ES-I3 (cell line): Measurements from ENCODE around the gene ART4.

Source experiments
- H3K36me3 ChIP-seq: 2 replicates; pipeline ENCODE4 v1.6.1; 2013; ENCODE audit warnings: mild to moderate bottlenecking, low read length, control low read depth, moderate library complexity; ENCODE audit not compliant: insufficient read depth
- H3K4me1 ChIP-seq: 2 replicates; pipeline ENCODE4 v1.6.1; 2013; ENCODE audit warnings: mild to moderate bottlenecking, control low read depth, low read length; ENCODE audit not compliant: insufficient read depth
- H3K9ac ChIP-seq: 2 replicates; pipeline ENCODE4 v1.6.1; 2013; ENCODE audit warnings: low read depth, mild to moderate bottlenecking, low read length, moderate library complexity
- H3K9me3 ChIP-seq: 2 replicates; pipeline ENCODE4 v1.6.1; 2013; ENCODE audit warnings: mild to moderate bottlenecking, low read length, moderate library complexity; ENCODE audit not compliant: control insufficient read depth, insufficient read depth

Gene ART4

DNA sequence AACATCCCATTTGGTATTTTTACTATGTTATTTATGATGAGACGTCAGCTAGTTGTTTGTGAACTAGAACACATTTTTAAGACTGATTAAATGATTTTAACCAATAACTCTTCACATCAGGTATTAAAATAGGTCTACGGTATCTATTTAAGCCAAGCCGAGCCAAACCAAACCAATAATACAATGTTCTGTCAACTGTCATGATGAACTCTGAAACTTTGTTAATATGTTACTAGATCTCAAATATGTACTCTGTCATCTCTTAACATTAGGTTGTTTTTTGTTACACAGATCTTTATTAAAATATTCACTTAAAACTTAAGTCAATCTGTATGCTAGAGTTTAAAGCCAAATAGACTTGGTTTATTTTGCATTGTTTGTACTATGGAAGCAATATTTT is 1.0 kb downstream of the ART4 start:
- Histone ChIP-seq H3K4me1 (peaks cover 4% of the 10 kb centered on the region; the same call in 1 of the 2 replicates), H3K9me3 (no peaks in the 10 kb centered on the region), H3K9ac (no peak overlapping the region), H3K36me3 (no peaks in the 10 kb centered on the region)

DNA sequence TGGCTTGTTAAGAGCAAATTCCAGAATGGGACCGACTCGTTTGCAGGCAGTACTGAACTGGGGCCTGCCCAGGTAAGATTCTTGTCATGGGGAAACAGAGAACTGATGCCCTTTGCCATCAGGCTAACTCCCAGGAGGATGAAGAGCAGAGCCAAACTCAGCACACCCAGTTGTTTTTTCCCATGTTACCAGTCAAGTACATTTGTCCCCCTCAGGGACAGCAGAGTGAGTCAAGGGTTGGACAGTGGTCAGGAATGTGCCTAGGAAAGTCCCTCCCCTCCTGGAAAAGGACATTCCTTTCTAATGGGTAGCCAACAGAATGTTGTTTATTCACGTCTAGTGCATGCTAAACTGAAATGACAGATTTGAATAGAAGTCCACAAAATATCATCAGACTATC is 1.6 kb downstream of the ART4 start:
- peaks cover 4% of the 10 kb centered on the region; the same call in 1 of the 2 replicates for H3K4me1 ChIP-seq
- no peak overlapping the region for H3K9ac ChIP-seq
- no peaks in the 10 kb centered on the region for H3K36me3 ChIP-seq
- no peaks in the 10 kb centered on the region for H3K9me3 ChIP-seq

DNA sequence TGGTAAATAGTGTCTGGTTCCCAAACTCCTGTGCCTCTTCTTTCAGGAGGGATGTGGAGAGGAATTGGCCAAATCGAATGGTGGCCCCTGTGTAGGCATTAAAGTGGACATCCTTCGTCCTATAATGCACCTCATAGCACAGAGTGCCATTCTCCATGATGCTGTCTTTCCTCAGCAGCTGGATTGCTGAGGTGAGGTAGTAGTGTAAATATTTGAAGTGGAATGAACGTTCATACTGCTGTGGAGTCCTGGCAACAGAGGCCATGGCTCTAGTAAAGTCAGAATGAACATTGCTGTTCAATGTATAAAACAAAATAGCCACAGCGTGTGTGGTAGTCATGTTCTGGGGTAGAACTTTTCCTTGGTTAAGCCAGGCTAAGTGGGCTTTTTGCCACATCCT is 2.7 kb downstream of the ART4 start:
- H3K9ac ChIP-seq, result no peak overlapping the region
- no peaks in the 10 kb centered on the region for H3K36me3 ChIP-seq
- peaks cover 4% of the 10 kb centered on the region; the same call in 1 of the 2 replicates for H3K4me1 ChIP-seq
- no peaks in the 10 kb centered on the region for H3K9me3 ChIP-seq

DNA sequence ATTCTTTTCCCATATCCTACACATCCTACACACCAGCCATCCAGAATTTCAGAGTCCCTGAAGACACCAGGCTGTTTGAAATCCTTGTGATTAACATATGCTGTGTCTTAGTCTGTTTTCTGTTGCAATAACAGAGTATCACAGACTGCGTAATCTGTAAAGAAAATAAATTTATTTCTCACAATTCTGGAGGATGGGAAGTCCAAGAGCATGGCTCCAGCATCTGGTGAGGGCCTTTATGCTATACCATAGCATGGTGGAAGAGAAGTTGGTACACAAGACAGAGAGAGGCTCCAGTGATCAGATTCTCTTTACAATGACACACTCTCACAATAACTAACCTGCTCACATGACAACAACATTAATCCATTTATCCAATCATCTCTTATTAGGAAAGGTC is 4.1 kb downstream of the ART4 start:
- Histone ChIP-seq H3K9me3 (no peaks in the 10 kb centered on the region), H3K36me3 (no peaks in the 10 kb centered on the region), H3K9ac (no peak overlapping the region), H3K4me1 (peaks cover 4% of the 10 kb centered on the region; the same call in 1 of the 2 replicates)

GRCh38 chr12:14836336-14837210 is 6.8 kb downstream of the ART4 start:
- Histone ChIP-seq H3K9ac (no peak overlapping the region), H3K9me3 (no peaks in the 10 kb centered on the region), H3K36me3 (no peaks in the 10 kb centered on the region), H3K4me1 (peaks cover 2% of the 10 kb centered on the region; the same call in 1 of the 2 replicates)

- no peaks in the 10 kb centered on the region for H3K4me1 ChIP-seq
- H3K36me3 ChIP-seq, result no peaks in the 10 kb centered on the region
- H3K9ac ChIP-seq, result no peak overlapping the region
- H3K9me3 ChIP-seq, result no peaks in the 10 kb centered on the region
These were observed 8.8 kb downstream of the ART4 start for GRCh38 chr12:14834509-14834908.

DNA sequence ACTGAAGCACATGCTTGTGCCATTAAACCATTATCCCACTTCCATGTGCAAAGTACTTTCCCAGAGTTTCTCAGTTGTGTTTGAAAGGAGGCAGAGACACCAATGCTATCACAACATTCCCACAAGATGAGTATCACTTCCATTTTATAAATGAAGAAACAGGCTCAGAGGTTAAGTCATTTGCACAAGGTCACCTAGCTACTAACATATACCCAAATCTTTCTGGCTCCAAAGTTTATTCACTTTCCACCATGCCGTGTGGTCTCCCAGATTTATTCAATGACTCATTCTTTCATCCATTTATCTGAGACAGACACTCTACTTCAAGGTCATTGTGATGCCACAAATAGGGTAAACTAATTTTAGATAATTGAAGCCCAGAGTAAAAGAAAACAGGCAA is 9.4 kb downstream of the ART4 start:
- Histone ChIP-seq H3K36me3 (no peaks in the 10 kb centered on the region), H3K9me3 (no peaks in the 10 kb centered on the region), H3K4me1 (no peaks in the 10 kb centered on the region), H3K9ac (no peak overlapping the region)

DNA sequence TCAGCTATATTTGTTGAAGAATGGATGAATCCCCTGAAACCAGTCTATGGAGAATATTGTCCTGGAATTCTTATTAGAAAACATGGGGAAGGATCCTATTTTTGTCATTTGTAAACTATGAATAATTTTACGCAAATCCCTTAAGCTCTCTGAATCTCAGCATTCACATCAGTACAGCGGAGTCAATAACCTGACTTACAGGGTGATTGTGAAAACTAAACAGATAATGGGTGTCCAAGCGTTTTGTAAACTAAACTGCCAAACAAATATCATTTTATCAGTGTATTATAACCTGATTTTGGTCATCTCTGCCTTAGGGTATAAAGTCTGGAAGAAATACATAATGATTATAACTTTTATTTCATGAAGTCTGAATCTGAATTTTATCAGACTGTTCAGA is 10.0 kb downstream of the ART4 start:
- Histone ChIP-seq H3K4me1 (no peaks in the 10 kb centered on the region), H3K9ac (no peak overlapping the region)

DNA sequence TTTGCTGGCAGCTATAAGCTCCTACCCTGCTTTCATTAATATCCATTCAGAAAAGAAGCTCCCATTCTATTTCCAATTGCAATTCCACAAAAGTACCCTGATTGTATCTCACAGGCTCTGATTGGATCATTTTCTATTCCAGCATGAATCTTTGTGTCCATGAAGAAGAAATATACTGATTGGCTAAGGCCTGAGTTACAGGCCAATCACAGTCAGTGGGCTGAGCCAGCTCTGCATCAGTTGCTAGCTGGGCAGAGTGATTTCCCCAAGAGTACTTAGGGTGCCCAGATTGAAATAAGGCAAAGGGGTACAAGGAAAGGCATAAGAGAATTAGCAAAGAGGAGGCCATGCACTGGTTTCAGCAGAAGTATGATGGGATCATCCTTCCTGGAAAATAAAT is 14.4 kb downstream of the ART4 start:
- Histone ChIP-seq H3K4me1 (no peaks in the 10 kb centered on the region), H3K36me3 (no peaks in the 10 kb centered on the region), H3K9me3 (no peaks in the 10 kb centered on the region), H3K9ac (no peak overlapping the region)

More for the DNA sequence above, 10.0 kb downstream of the ART4 start:
- no peaks in the 10 kb centered on the region for H3K36me3 ChIP-seq
- no peaks in the 10 kb centered on the region for H3K9me3 ChIP-seq

GRCh38 chr12:14827043-14827442 is 16.3 kb downstream of the ART4 start:
- no peaks in the 10 kb centered on the region for H3K36me3 ChIP-seq
- no peaks in the 10 kb centered on the region for H3K9me3 ChIP-seq
- H3K4me1 ChIP-seq, result peaks cover 3% of the 10 kb centered on the region; the same call in 1 of the 2 replicates
- no peak overlapping the region for H3K9ac ChIP-seq

DNA sequence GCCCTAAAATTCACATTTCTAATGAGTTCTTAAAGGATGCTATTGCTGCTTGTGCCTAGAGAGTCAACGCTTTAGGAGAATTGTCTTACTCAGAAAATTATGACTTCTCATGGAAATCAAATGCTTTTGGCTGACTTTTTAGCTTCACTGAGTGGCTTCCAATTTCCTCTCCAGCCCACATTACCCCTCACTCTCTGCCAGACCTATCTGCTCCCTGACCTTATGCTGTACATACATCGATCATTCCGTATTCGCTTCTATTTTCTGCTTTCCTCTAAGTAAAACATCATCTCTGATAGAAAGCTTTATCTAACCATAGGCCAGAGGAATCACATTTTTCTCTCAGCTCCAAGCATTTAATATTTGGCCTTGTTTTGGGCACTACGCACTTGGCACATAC is 16.8 kb downstream of the ART4 start:
- Histone ChIP-seq H3K9ac (no peak overlapping the region), H3K4me1 (peaks cover 4% of the 10 kb centered on the region; the same call in 1 of the 2 replicates), H3K9me3 (no peaks in the 10 kb centered on the region), H3K36me3 (no peaks in the 10 kb centered on the region)

GRCh38 chr12:14825256-14825655 is 18.1 kb downstream of the ART4 start:
- H3K4me1 ChIP-seq, result peaks cover 4% of the 10 kb centered on the region; the same call in 1 of the 2 replicates
- no peak overlapping the region for H3K9ac ChIP-seq
- H3K9me3 ChIP-seq, result no peaks in the 10 kb centered on the region
- H3K36me3 ChIP-seq, result no peaks in the 10 kb centered on the region

DNA sequence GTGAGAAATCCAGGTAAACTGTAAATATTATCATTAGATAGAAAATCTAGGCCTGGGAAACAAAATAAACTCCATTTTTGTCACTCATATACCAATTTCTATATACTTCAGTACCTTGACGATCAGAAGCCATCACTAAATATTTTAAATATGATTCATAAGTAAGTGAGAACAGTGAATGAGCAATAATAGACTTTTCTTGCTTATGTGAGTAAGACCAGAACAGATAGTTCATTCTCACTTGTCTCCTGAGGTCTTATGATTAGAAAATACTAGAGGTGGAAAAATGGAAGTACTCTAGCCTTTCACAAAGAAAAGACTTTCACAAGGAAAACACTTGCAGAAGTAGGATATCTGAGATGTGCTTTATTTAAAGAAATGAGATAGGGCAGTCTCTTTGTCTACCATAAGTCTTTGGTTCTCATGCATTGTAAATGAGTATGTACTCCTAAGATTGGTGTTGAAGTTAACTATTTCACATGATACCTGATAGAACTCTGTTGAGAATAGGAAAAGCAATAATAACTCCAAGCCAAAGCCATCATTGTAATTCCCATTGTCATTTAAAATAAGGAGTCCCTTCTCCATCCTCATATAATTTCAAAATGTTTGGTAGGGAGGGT is 19.2 kb downstream of the ART4 start:
- Histone ChIP-seq H3K9me3 (no peaks in the 10 kb centered on the region), H3K9ac (no peak overlapping the region), H3K36me3 (no peaks in the 10 kb centered on the region), H3K4me1 (peaks cover 4% of the 10 kb centered on the region; the same call in 1 of the 2 replicates)

DNA sequence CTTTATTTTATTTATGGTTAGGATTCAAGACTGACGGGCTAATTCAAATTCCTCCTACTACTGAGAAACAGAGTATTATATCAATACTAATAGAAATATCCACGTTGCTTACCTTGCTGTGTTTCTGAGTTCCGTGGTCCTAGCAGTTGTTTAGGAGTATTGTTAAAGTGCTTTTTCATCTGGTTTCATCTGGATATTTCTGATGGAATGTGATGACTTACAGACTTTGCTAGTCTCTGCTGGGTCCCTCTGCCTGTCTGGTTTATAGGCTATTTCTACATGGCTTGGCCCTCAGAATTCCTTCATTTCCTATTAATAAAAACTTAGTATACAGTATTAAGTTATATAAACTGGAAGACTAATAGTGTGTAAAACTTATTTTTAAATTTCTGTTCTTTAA is 29.3 kb downstream of the ART4 start, which contains the start of gene SMCO3:
SMCO3 (minus strand) TSS at position 169 of the 400 bp plus-strand sequence. CDS start 7,502 bp downstream, outside the sequence.
- H3K9me3 ChIP-seq, result no peaks in the 10 kb centered on the region
- no peak within 1 kb of the TSS for H3K9ac ChIP-seq
- no peaks in the 10 kb centered on the region for H3K36me3 ChIP-seq
- H3K4me1 ChIP-seq, result no peaks in the 10 kb centered on the region

DNA sequence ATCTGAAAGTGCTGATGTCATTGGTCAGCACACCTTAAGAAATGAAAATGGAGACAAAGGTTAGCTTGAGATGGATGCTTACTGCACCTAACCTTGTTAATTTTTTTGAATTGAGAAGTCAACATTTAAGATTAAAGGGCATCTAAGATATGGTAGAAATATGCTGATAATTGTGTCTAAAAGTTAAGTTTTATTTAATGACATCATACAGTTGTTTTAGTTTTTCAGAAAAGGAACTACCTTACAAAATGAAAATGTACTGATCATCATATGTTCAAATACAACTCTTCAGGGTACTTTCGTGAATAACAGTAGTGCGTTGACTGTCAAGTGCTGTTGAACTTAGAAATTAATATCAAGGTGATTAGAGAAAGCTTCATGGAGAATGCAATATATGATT is 31.8 kb downstream of the ART4 start:
- H3K36me3 ChIP-seq, result no peaks in the 10 kb centered on the region
- H3K4me1 ChIP-seq, result no peaks in the 10 kb centered on the region
- H3K9me3 ChIP-seq, result no peaks in the 10 kb centered on the region
- no peak overlapping the region for H3K9ac ChIP-seq
